Retinal pigment epithelial cell (primary cell): ENCODE measurements around the gene CDC25C.
A peak's percentile ranks its signal among the peaks of the same experiment; 100 is the strongest.
"Not testable (repeated sequence)": the region's sequence is repeated elsewhere in the genome, so short reads cannot be mapped to it uniquely, and the experiment has no call there.

Experiments used
- DNase-seq: peaks from one replicate; pipeline ENCODE4 v3.0.0-alpha.2; 2010; ENCODE audit warnings: low read depth
- H3K4me3 ChIP-seq: 2 replicates; pipeline ENCODE4 v1.5.1; 2011; ENCODE audit warnings: mild to moderate bottlenecking, low read length, control low read depth, moderate library complexity
- TF ChIP-seq, protein P1 (sequence below): conservative IDR thresholded peaks from 2 replicates; pipeline ENCODE4 v1.5.1; 2011; ENCODE audit warnings: low read depth, low read length, control low read depth, inconsistent platforms

Gene CDC25C

GRCh38 chr5:138336952-138337684 lies 5.5 kb upstream of the CDC25C start:
- DNase-seq = no peak
- peak overlapping the region; percentile 94 for H3K4me3 ChIP-seq
- TF ChIP-seq, protein P1, sequence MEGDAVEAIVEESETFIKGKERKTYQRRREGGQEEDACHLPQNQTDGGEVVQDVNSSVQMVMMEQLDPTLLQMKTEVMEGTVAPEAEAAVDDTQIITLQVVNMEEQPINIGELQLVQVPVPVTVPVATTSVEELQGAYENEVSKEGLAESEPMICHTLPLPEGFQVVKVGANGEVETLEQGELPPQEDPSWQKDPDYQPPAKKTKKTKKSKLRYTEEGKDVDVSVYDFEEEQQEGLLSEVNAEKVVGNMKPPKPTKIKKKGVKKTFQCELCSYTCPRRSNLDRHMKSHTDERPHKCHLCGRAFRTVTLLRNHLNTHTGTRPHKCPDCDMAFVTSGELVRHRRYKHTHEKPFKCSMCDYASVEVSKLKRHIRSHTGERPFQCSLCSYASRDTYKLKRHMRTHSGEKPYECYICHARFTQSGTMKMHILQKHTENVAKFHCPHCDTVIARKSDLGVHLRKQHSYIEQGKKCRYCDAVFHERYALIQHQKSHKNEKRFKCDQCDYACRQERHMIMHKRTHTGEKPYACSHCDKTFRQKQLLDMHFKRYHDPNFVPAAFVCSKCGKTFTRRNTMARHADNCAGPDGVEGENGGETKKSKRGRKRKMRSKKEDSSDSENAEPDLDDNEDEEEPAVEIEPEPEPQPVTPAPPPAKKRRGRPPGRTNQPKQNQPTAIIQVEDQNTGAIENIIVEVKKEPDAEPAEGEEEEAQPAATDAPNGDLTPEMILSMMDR = no peak

GRCh38 chr5:138334867-138335447 lies 3.4 kb upstream of the CDC25C start:
- H3K4me3 ChIP-seq = no peak overlapping the region
- DNase-seq = no peak
- TF ChIP-seq, protein P1 = no peak

- H3K4me3 ChIP-seq = peak overlapping the region; percentile 90
- TF ChIP-seq, protein P1 = no peak
- DNase-seq = no peak
These were observed 673 bp downstream of the CDC25C start for GRCh38 chr5:138330813-138331448.

DNA sequence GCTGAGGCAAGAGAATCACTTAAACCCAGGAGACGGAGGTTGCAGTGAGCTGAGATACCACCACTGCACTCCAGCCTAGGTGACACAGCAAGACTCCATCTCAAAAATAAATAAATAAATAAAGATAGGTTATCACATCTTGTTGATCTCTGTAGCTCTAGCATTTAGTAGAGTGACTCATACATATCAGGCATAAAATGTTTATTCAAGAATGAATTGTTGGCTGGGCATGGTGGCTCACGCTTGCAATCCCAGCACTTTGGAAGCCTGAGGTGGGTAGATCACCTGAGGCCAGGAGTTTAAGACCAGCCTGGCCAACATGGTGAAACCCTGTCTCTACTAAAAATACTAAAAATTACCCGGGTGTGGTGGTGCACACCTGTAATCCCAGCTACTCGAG lies 13.4 kb downstream of the CDC25C start:
- not testable (repeated sequence) for DNase-seq, H3K4me3 ChIP-seq

- no peak for DNase-seq
- TF ChIP-seq, protein P1 = no peak
- H3K4me3 ChIP-seq = no peak overlapping the region
These were observed 15.2 kb downstream of the CDC25C start for GRCh38 chr5:138316355-138316754.

DNA sequence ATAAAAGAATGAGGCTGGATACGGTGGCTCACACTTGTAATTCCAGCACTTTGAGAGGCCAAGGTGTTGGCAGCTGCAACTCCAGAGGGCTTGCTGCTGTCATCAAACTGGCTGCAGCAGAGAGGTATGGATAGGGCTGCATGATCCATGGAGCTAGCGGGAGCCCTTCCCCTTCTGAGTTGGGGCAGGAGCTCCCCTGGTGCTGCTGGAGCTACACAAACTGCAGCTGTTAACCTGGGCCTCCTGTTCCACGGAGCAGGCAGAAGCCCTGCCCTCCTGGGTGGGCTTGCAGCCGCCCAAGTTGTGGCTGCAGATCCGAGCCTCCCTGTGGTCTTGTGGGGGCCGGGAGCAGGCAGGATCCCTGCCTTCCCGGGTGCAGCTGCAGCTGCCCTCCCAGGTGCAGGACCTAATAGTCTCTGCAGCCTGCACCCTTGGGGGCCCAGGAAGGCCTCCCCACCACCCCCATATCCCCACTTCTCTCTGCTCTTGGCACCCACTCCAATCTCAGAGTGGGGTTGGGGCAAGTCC lies 15.8 kb downstream of the CDC25C start:
- no peak overlapping the region for H3K4me3 ChIP-seq
- no peak for DNase-seq
- TF ChIP-seq, protein P1 = no peak

- DNase-seq = no peak
- no peak overlapping the region for H3K4me3 ChIP-seq
- TF ChIP-seq, protein P1 = no peak
These were observed 25.8 kb downstream of the CDC25C start for GRCh38 chr5:138305797-138306196.
